Uterus (tissue), 2 donors: ENCODE results near the gene SPRING1.

Experiments used
- CTCF ChIP-seq, 4 experiments: fragments of 200-600 bp in 2 of 4; fragments of 450-650 bp in 2 of 4; sonication (generic) in 2 of 4; IDR thresholded peaks; one replicate each; pipeline ENCODE4 v1.5.1; 2016 to 2019; ENCODE audit warnings: antibody characterized with exemption in 4 of 4, mild to moderate bottlenecking in 2 of 4, moderate library complexity in 1 of 4
- POLR2A ChIP-seq, 2 donors: fragments of 450-650 bp; IDR thresholded peaks; one replicate each; pipeline ENCODE4 v1.6.1; 2016; ENCODE audit warnings: antibody characterized with exemption in 2 of 2, mild to moderate bottlenecking in 1 of 2, moderate library complexity in 1 of 2

GRCh38 chr12:116731801-116732200 lies 6.1 kb downstream of the SPRING1 start:
- TF ChIP-seq CTCF (IDR thresholded peaks at IDR 0.05) (no peak), POLR2A (IDR thresholded peaks at IDR 0.05) (no peak)
